GM12878 (cell line): ENCODE measurements around the gene OXTR.

Source experiments
- SIN3A ChIP-seq: IDR thresholded peaks from 2 replicates; pipeline ENCODE4 v1.6.1; 2012; ENCODE audit warnings: low read depth, low read length, improper control_type of control experiment
- ZNF274 ChIP-seq: IDR thresholded peaks from one replicate; pipeline ENCODE4 v1.8.0; 2011; ENCODE audit not compliant: insufficient read length, insufficient read depth

DNA sequence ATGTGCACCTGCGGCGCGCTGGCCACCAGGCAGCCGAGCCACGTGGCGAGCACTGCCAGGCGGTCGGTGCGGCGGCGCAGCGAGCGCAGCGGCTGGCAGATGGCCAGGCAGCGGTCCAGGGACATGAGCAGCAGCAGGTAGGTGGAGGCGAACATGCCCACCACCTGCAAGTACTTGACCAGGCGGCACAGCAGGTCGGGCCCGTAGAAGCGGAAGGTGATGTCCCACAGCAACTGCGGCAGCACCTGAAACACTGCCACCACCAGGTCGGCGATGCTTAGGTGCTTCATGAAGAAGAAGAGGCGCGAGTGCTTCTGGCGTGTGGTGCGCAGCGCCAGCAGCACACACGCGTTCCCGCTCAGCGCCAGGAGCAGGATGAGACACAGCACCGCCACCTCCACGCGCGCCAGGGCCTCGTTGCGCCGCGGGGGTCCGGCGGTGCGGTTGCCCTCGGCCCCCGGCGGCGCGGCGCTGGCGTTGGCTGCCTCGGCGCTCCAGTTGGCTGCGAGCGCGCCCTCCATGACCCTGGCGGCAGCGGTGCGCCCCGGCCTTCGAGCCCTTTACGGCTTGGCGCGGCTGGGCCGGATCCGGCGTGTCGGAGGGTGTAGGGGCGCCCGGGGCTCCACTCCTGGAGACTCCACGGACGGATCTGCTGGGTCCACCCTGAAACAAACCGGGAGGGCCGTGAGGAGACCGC lies 1.6 kb downstream of the OXTR start:
- TF ChIP-seq ZNF274 (no peak), SIN3A (no peak)
